Uterus (tissue), 2 donors: ENCODE measurements around the gene MSRB1.

ENCODE experiments used
- POLR2A ChIP-seq, 2 donors: fragments of 450-650 bp; IDR thresholded peaks; one replicate each; pipeline ENCODE4 v1.6.1; 2016; ENCODE audit warnings: antibody characterized with exemption in 2 of 2, mild to moderate bottlenecking in 1 of 2, moderate library complexity in 1 of 2
- TF ChIP-seq, protein P1 (sequence below), 4 experiments: fragments of 200-600 bp in 2 of 4; fragments of 450-650 bp in 2 of 4; sonication (generic) in 2 of 4; IDR thresholded peaks; one replicate each; pipeline ENCODE4 v1.5.1; 2016 to 2019; ENCODE audit warnings: antibody characterized with exemption in 4 of 4, mild to moderate bottlenecking in 2 of 4, moderate library complexity in 1 of 4

DNA sequence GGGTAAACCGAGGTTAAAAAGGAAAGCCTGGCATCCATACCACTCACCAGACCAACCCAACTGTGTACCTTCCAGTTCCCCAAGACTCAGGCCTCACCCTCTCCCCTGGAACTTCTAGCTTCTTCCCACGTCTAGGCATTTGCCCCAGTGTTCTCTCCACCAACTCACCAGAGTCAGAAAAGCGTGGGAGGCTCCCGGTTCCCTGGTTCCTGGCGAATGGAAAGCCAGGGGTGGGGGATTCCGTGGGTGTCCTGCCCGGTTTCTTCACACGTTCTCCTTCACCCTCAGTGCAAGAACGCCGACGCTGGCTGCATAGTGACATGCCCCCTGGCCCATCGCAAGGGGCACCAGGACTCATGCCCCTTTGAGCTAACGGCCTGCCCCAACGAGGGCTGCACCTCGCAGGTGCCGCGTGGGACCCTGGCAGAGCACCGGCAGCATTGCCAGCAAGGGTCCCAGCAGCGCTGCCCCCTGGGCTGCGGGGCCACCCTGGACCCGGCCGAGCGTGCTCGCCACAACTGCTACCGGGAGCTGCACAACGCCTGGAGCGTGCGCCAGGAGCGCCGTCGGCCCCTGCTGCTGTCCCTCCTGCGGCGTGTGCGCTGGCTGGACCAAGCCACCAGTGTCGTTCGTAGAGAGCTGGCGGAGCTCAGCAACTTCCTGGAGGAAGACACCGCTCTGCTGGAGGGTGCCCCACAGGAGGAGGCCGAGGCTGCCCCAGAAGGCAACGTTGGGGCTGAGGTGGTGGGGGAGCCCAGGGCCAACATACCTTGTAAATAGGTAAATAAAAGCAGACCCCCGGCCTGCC is 25.4 kb upstream of the MSRB1 start:
- TF ChIP-seq, protein P1, sequence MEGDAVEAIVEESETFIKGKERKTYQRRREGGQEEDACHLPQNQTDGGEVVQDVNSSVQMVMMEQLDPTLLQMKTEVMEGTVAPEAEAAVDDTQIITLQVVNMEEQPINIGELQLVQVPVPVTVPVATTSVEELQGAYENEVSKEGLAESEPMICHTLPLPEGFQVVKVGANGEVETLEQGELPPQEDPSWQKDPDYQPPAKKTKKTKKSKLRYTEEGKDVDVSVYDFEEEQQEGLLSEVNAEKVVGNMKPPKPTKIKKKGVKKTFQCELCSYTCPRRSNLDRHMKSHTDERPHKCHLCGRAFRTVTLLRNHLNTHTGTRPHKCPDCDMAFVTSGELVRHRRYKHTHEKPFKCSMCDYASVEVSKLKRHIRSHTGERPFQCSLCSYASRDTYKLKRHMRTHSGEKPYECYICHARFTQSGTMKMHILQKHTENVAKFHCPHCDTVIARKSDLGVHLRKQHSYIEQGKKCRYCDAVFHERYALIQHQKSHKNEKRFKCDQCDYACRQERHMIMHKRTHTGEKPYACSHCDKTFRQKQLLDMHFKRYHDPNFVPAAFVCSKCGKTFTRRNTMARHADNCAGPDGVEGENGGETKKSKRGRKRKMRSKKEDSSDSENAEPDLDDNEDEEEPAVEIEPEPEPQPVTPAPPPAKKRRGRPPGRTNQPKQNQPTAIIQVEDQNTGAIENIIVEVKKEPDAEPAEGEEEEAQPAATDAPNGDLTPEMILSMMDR (IDR thresholded peaks at IDR 0.05), result no peak
- no peak for TF ChIP-seq POLR2A (IDR thresholded peaks at IDR 0.05)
